ENCODE data around the gene CNTN5.

Gene CNTN5

GRCh38 chr11:99638073-99638553 is 617.4 kb downstream of the CNTN5 start:
- Histone ChIP-seq H3K36me3 (ENCODE audit: insufficient read depth, low read length) (no peaks in the 10 kb centered on the region), H3K9me3 (ENCODE audit: low read depth, low read length) (no peaks in the 10 kb centered on the region), H3K27ac (no peak overlapping the region), H3K4me3 (no peak overlapping the region), H3K9ac (ENCODE audit: insufficient read length) (no peak overlapping the region)
- DNase-seq (ENCODE audit: low read depth, low spot score) = no peak
- TF ChIP-seq FOXP2 (optimal IDR thresholded peaks at IDR 0.05; ENCODE audit: control extremely low read depth, extremely low read length, insufficient read depth) (no peak), POLR2AphosphoS5 (IDR thresholded peaks at IDR 0.05; ENCODE audit: borderline replicate concordance, low read depth, low read length) (no peak), EZH2 (IDR thresholded peaks at IDR 0.05) (no peak)

DNA sequence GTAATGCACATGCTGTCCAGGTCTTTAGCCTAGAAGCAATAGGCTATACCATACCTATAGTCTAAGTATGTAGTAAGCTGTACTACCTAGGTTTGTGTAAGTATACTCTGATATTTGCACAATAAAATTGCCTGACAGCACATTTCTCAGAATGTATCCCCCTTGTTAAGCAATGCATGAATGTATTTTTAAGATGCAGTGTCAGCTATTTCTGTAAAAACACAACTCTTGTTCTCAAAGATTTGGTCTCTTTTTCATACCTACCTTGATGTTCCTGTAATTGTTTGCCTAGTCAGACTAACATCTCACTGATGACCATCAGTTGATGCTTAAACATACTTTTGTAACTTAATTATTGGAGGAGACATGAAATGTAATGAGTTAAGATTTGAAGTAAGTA is 619.9 kb downstream of the CNTN5 start:
- Histone ChIP-seq H3K9me3 (ENCODE audit: low read depth, low read length) (no peaks in the 10 kb centered on the region), H3K36me3 (ENCODE audit: insufficient read depth, low read length) (no peaks in the 10 kb centered on the region), H3K27ac (no peak overlapping the region), H3K9ac (ENCODE audit: insufficient read length) (no peak overlapping the region), H3K4me3 (no peak overlapping the region)
- TF ChIP-seq FOXP2 (optimal IDR thresholded peaks at IDR 0.05; ENCODE audit: control extremely low read depth, extremely low read length, insufficient read depth) (no peak), EZH2 (IDR thresholded peaks at IDR 0.05) (no peak), POLR2AphosphoS5 (IDR thresholded peaks at IDR 0.05; ENCODE audit: borderline replicate concordance, low read depth, low read length) (no peak)
- DNase-seq (ENCODE audit: low read depth, low spot score) = no peak

GRCh38 chr11:99645934-99646333 is 625.2 kb downstream of the CNTN5 start:
- TF ChIP-seq EZH2 (IDR thresholded peaks at IDR 0.05) (no peak), POLR2AphosphoS5 (IDR thresholded peaks at IDR 0.05; ENCODE audit: borderline replicate concordance, low read depth, low read length) (no peak), FOXP2 (optimal IDR thresholded peaks at IDR 0.05; ENCODE audit: control extremely low read depth, extremely low read length, insufficient read depth) (no peak)
- no peaks in the 10 kb centered on the region for H3K36me3 ChIP-seq (ENCODE audit: insufficient read depth, low read length)
- H3K4me3 ChIP-seq = no peak overlapping the region
- no peak overlapping the region for H3K9ac ChIP-seq (ENCODE audit: insufficient read length)
- peaks cover 2% of the 10 kb centered on the region; the same call in 1 of the 2 replicates for H3K9me3 ChIP-seq (ENCODE audit: low read depth, low read length)
- DNase-seq (ENCODE audit: low read depth, low spot score) = no peak
- H3K27ac ChIP-seq = no peak overlapping the region

- no peaks in the 10 kb centered on the region for H3K36me3 ChIP-seq (ENCODE audit: insufficient read depth, low read length)
- H3K4me3 ChIP-seq = no peak overlapping the region
- TF ChIP-seq POLR2AphosphoS5 (IDR thresholded peaks at IDR 0.05; ENCODE audit: borderline replicate concordance, low read depth, low read length) = no peak
- no peak for TF ChIP-seq EZH2 (IDR thresholded peaks at IDR 0.05)
- no peak for TF ChIP-seq FOXP2 (optimal IDR thresholded peaks at IDR 0.05; ENCODE audit: control extremely low read depth, extremely low read length, insufficient read depth)
- no peaks in the 10 kb centered on the region for H3K9me3 ChIP-seq (ENCODE audit: low read depth, low read length)
- DNase-seq (ENCODE audit: low read depth, low spot score) = no peak
- H3K9ac ChIP-seq (ENCODE audit: insufficient read length) = no peak overlapping the region
- no peak overlapping the region for H3K27ac ChIP-seq
These were observed 649.4 kb downstream of the CNTN5 start for GRCh38 chr11:99670067-99670676.

DNA sequence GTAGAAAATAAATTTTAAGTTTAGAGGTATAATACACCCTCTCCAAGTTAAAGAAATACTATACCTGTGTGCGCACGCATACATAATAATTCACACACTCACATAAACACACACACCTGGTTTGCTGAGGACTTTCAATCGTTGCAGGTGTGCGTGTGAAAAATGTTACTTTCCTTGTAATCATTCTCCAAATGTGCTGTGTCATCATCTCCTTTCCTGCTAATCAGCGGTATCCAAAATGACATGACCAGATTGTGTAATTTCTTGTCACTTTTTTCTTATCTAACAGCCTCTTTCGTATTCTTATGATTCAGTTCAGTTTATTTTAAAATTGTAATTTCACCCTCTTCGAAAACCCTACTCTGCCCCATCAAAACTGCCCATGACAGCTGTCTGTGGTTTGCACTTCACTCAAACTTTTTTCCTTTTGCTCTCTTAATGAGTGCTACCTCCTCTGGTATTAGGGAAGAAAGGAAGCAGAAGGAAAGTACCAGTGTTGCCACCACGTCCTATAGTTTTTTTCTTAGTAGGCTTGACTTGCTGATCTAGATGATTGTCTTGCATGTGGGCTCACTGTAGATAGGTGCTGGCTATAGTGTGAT is 651.2 kb downstream of the CNTN5 start:
- no peaks in the 10 kb centered on the region for H3K36me3 ChIP-seq (ENCODE audit: insufficient read depth, low read length)
- no peak for DNase-seq (ENCODE audit: low read depth, low spot score)
- H3K4me3 ChIP-seq = no peak overlapping the region
- H3K27ac ChIP-seq = no peak overlapping the region
- TF ChIP-seq POLR2AphosphoS5 (IDR thresholded peaks at IDR 0.05; ENCODE audit: borderline replicate concordance, low read depth, low read length) (no peak), EZH2 (IDR thresholded peaks at IDR 0.05) (no peak), FOXP2 (optimal IDR thresholded peaks at IDR 0.05; ENCODE audit: control extremely low read depth, extremely low read length, insufficient read depth) (no peak)
- H3K9ac ChIP-seq (ENCODE audit: insufficient read length) = no peak overlapping the region
- H3K9me3 ChIP-seq (ENCODE audit: low read depth, low read length) = no peaks in the 10 kb centered on the region

DNA sequence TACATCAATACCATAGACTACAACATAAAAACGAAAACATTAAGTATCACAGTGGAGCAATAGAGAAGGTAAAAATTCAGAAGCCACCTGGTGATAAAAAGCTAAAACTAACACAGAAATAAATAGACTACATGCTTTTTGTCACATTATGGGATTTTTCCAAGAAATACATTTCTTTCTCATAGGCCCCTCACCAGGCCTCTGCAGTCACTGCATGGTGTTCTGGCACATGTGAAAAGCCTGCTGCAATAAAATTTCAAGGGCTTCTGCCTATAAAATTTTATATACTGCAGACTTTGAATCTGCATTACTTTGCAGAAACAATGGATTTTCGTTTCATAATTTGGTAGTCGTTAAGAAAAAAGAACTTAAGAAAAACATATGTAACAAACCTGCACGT is 655.5 kb downstream of the CNTN5 start:
- peak; percentile 37 for DNase-seq (ENCODE audit: low read depth, low spot score)
- no peaks in the 10 kb centered on the region for H3K36me3 ChIP-seq (ENCODE audit: insufficient read depth, low read length)
- peak overlapping the region; percentile 61 for H3K27ac ChIP-seq
- peak overlapping the region; percentile 23 for H3K4me3 ChIP-seq
- H3K9me3 ChIP-seq (ENCODE audit: low read depth, low read length) = no peaks in the 10 kb centered on the region
- TF ChIP-seq FOXP2 (optimal IDR thresholded peaks at IDR 0.05; ENCODE audit: control extremely low read depth, extremely low read length, insufficient read depth) = no peak
- no peak for TF ChIP-seq POLR2AphosphoS5 (IDR thresholded peaks at IDR 0.05; ENCODE audit: borderline replicate concordance, low read depth, low read length)
- TF ChIP-seq EZH2 (IDR thresholded peaks at IDR 0.05) = no peak
- peak overlapping the region; percentile 21 for H3K9ac ChIP-seq (ENCODE audit: insufficient read length)

DNA sequence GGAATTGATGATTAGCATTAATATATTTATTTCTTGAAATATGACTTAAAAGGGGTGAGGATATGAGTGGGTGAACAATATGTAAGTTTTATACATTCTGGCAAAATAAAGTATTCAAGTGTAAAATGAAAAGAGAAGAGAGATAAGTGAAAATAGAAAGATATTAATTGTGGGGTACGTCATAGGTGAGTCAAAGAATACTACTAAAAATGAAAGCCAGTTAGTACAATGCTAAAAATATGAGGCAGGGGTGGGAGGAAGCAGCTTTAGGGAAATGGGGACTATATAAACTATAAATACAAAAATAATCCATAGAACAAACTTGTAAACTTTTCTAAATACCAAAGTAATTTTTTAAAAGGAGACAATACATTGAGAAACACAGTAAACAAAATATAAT is 661.4 kb downstream of the CNTN5 start:
- TF ChIP-seq FOXP2 (optimal IDR thresholded peaks at IDR 0.05; ENCODE audit: control extremely low read depth, extremely low read length, insufficient read depth) (no peak), POLR2AphosphoS5 (IDR thresholded peaks at IDR 0.05; ENCODE audit: borderline replicate concordance, low read depth, low read length) (no peak), EZH2 (IDR thresholded peaks at IDR 0.05) (no peak)
- Histone ChIP-seq H3K4me3 (no peak overlapping the region), H3K9ac (ENCODE audit: insufficient read length) (no peak overlapping the region), H3K9me3 (ENCODE audit: low read depth, low read length) (no peaks in the 10 kb centered on the region), H3K36me3 (ENCODE audit: insufficient read depth, low read length) (no peaks in the 10 kb centered on the region), H3K27ac (no peak overlapping the region)
- DNase-seq (ENCODE audit: low read depth, low spot score) = no peak

DNA sequence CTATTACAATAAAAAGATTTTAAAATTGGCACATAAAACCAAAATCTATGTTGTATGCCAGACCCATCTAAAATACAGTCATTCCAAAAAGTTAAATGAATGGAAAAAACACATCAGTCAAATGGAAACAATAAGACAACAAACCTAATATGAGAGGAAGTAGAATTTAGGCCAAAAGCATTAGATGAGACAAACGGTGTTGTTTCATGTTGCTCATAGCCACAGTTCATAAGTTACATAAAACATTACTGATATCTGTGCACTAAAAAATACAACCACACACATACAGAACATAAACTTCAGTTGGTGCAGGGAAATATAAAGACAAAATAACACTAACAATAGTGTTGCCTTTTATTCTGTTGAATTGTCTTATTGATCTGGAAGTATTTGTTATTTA is 661.9 kb downstream of the CNTN5 start:
- H3K4me3 ChIP-seq = no peak overlapping the region
- no peaks in the 10 kb centered on the region for H3K9me3 ChIP-seq (ENCODE audit: low read depth, low read length)
- H3K9ac ChIP-seq (ENCODE audit: insufficient read length) = no peak overlapping the region
- no peaks in the 10 kb centered on the region for H3K36me3 ChIP-seq (ENCODE audit: insufficient read depth, low read length)
- DNase-seq (ENCODE audit: low read depth, low spot score) = no peak
- H3K27ac ChIP-seq = no peak overlapping the region
- TF ChIP-seq EZH2 (IDR thresholded peaks at IDR 0.05) = no peak
- no peak for TF ChIP-seq FOXP2 (optimal IDR thresholded peaks at IDR 0.05; ENCODE audit: control extremely low read depth, extremely low read length, insufficient read depth)
- TF ChIP-seq POLR2AphosphoS5 (IDR thresholded peaks at IDR 0.05; ENCODE audit: borderline replicate concordance, low read depth, low read length) = no peak
